Tongue (tissue), 2 donors: ENCODE results near the gene TANGO2. TPM values are rescaled to one million over a fixed set of nuclear protein-coding genes. Genes with fewer than 3 reads are reported as not detected.

Experiments
- DNase-seq: peaks from one replicate; pipeline ENCODE4 v3.0.0-alpha.2; 2015
- total RNA-seq: library from RNA; depleted of rRNA; stranded (reverse); fragments of >200 nt; gene quantifications from one replicate; pipeline ENCODE4 v1.2.3, GENCODE V29; 2014

TANGO2 gene
- total RNA-seq = 25.2 TPM

GRCh38 chr22:20020533-20021195, at the start of gene TANGO2:
TANGO2 (plus strand) TSS chr22:20021110; CDS start chr22:20036799, 15,689 bp downstream.
- DNase-seq = peak; percentile 94

GRCh38 chr22:19971276-19972124, 49.4 kb upstream of the TANGO2 start:
- no peak for DNase-seq

GRCh38 chr22:19972251-19972650, 48.7 kb upstream of the TANGO2 start:
- DNase-seq = no peak

GRCh38 chr22:19972652-19973550, 48.0 kb upstream of the TANGO2 start:
- no peak for DNase-seq

GRCh38 chr22:19973551-19974267, 47.2 kb upstream of the TANGO2 start:
- DNase-seq = no peak

GRCh38 chr22:19974268-19974861, 46.5 kb upstream of the TANGO2 start:
- DNase-seq = peak; percentile 80

GRCh38 chr22:19974935-19975706, 45.8 kb upstream of the TANGO2 start:
- DNase-seq = no peak

- DNase-seq = no peak
These were observed 45.2 kb upstream of the TANGO2 start for GRCh38 chr22:19975707-19976035.

GRCh38 chr22:19976671-19977070, 44.2 kb upstream of the TANGO2 start:
- no peak for DNase-seq

GRCh38 chr22:19977296-19978243, 43.3 kb upstream of the TANGO2 start:
- no peak for DNase-seq

- DNase-seq = no peak
These were observed 42.2 kb upstream of the TANGO2 start for GRCh38 chr22:19978748-19979147.

- DNase-seq = no peak
These were observed 41.0 kb upstream of the TANGO2 start for GRCh38 chr22:19979712-19980493.

GRCh38 chr22:19980766-19981165, 40.1 kb upstream of the TANGO2 start:
- no peak for DNase-seq

- DNase-seq = no peak
These were observed 39.5 kb upstream of the TANGO2 start for GRCh38 chr22:19981171-19981960.

GRCh38 chr22:19981961-19982920, 38.7 kb upstream of the TANGO2 start:
- DNase-seq = no peak

GRCh38 chr22:19982991-19983578, 37.8 kb upstream of the TANGO2 start:
- peak; percentile 75 for DNase-seq
